Neutrophil (primary cell): ENCODE results near the gene EDDM13.
"Not testable (repeated sequence)": the region's sequence is repeated elsewhere in the genome, so short reads cannot be mapped to it uniquely, and the experiment has no call there.

Experiments
- H3K27ac ChIP-seq: fragments of 200-600 bp; sonication (generic); 2 replicates; pipeline ENCODE4 v1.5.1; 2016; ENCODE audit warnings: mild to moderate bottlenecking, moderate library complexity
- H3K27me3 ChIP-seq: fragments of 200-600 bp; sonication (generic); 2 replicates; pipeline ENCODE4 v1.6.0; 2016; ENCODE audit warnings: mild to moderate bottlenecking
- H3K36me3 ChIP-seq: fragments of 200-600 bp; sonication (generic); 2 replicates; pipeline ENCODE4 v1.5.1; 2017
- H3K4me1 ChIP-seq, 2 experiments: fragments of 200-600 bp in 1 of 2; sonication (generic) in 1 of 2; 1 replicate in 1 of 2; 2 replicates in 1 of 2; pipeline versions ENCODE4 v1.5.1 to v1.6.1; 2013 to 2016; ENCODE audit warnings: low read depth in 1 of 2, low read length in 1 of 2, mild to moderate bottlenecking in 1 of 2, moderate library complexity in 1 of 2; ENCODE audit not compliant: control insufficient read depth in 1 of 2, insufficient read depth in 1 of 2
- H3K4me3 ChIP-seq, 2 experiments: fragments of 200-600 bp in 1 of 2; sonication (generic) in 1 of 2; 1 replicate in 1 of 2; 2 replicates in 1 of 2; pipeline ENCODE4 v1.5.1; 2013 to 2016; ENCODE audit warnings: low read depth in 1 of 2, low read length in 1 of 2, mild to moderate bottlenecking in 1 of 2, moderate library complexity in 1 of 2
- H3K9me3 ChIP-seq: fragments of 200-600 bp; sonication (generic); 2 replicates; pipeline ENCODE4 v1.5.1; 2016
- TF ChIP-seq, protein P1 (sequence below): fragments of 200-600 bp; sonication (generic); IDR thresholded peaks from 2 replicates; pipeline ENCODE4 v1.5.1; 2016; ENCODE audit warnings: antibody characterized with exemption

EDDM13 gene

DNA sequence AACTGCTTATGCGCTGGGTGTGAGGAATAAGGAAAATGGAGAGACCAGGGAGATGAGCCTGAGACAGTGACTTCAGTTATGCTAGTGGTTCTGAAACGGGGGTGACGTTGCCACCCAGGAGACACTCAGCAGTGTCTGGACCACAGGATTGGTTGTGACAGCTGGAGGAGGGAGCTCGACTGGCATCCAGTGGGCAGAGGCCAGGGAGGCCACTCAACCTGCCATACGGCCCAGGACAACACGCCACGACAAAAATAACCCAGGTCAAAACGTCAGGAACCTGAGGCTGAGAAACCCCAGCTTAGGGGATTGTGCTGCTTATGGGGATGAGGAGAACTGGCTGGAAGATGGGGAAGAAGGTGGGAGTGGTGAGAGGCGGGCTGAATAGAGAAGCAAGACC lies 31.7 kb downstream of the EDDM13 start:
- TF ChIP-seq, protein P1, sequence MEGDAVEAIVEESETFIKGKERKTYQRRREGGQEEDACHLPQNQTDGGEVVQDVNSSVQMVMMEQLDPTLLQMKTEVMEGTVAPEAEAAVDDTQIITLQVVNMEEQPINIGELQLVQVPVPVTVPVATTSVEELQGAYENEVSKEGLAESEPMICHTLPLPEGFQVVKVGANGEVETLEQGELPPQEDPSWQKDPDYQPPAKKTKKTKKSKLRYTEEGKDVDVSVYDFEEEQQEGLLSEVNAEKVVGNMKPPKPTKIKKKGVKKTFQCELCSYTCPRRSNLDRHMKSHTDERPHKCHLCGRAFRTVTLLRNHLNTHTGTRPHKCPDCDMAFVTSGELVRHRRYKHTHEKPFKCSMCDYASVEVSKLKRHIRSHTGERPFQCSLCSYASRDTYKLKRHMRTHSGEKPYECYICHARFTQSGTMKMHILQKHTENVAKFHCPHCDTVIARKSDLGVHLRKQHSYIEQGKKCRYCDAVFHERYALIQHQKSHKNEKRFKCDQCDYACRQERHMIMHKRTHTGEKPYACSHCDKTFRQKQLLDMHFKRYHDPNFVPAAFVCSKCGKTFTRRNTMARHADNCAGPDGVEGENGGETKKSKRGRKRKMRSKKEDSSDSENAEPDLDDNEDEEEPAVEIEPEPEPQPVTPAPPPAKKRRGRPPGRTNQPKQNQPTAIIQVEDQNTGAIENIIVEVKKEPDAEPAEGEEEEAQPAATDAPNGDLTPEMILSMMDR, result no peak
- Histone ChIP-seq H3K4me1 (peaks cover 9 to 14% of the 10 kb centered on the region in 2 experiments), H3K27ac (no peak overlapping the region), H3K4me3 (no peak overlapping the region), H3K36me3 (no peaks in the 10 kb centered on the region), H3K9me3 (no peaks in the 10 kb centered on the region), H3K27me3 (no peaks in the 10 kb centered on the region)

DNA sequence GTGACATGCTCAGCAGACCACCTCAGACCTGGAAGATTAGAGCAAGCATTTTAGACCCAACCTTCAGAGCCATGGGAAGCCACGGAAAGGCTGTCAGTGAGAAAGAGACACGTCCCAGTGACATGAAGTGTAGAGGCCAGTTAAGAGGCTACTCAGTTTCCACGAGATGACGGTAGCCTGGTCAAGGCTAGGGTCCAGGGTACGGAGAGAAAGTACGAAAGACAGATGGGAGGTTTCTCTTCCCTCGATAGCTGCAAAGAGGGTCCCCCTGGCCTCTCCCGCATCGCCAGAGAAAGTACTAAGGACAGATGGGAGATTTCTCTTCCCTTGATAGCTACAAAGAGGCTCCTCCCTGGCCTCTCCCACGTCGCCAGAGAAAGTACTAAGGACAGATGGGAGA lies 33.5 kb downstream of the EDDM13 start:
- H3K36me3 ChIP-seq, result no peaks in the 10 kb centered on the region
- no peaks in the 10 kb centered on the region for H3K9me3 ChIP-seq
- H3K27ac ChIP-seq, result no peak overlapping the region
- TF ChIP-seq, protein P1, result no peak
- no peak overlapping the region for H3K4me3 ChIP-seq
- H3K4me1 ChIP-seq, result peaks cover 9 to 14% of the 10 kb centered on the region in 2 experiments
- H3K27me3 ChIP-seq, result no peaks in the 10 kb centered on the region

DNA sequence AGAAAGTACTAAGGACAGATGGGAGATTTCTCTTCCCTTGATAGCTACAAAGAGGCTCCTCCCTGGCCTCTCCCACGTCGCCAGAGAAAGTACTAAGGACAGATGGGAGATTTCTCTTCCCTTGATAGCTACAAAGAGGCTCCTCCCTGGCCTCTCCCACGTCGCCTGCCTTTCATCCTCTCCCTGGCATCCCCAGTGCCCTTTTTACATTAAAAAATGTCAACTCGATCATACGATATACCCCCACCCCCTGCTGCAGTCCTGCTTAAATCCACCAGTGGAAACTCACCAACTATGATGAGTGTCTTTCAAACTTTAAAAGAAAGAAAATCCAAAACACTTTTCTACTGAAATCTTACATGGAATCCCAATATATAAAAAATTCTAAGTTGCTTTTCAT lies 34.5 kb downstream of the EDDM13 start:
- H3K9me3 ChIP-seq, result not testable (repeated sequence)

DNA sequence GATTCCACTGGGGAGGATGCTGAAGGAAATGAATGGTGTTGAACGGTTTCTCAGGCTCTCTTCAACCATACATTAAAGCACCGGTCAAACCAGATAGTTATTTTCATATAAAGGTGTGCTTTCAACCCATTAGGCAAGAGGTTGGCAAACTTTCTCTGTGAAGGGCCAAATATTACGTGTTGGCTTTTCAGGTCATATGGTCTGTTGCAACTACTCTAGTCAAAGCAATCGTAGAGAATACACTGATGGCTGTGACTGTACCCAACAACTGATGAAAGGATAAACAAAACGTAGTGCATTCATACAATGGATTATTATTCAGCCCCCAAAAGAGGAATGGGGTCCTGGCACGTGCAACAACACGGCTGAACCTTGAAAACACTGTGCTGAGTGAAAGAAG lies 36.2 kb downstream of the EDDM13 start:
- H3K27ac ChIP-seq, result no peak overlapping the region
- H3K36me3 ChIP-seq, result no peaks in the 10 kb centered on the region
- TF ChIP-seq, protein P1, result no peak
- H3K4me3 ChIP-seq, result no peak overlapping the region
- no peaks in the 10 kb centered on the region for H3K27me3 ChIP-seq
- H3K4me1 ChIP-seq, result peaks cover 7 to 12% of the 10 kb centered on the region in 2 experiments
- no peaks in the 10 kb centered on the region for H3K9me3 ChIP-seq

More for the DNA sequence above, 34.5 kb downstream of the EDDM13 start:
- not testable (repeated sequence) for H3K4me3 ChIP-seq, H3K27ac ChIP-seq, H3K27me3 ChIP-seq, H3K36me3 ChIP-seq, H3K4me1 ChIP-seq

DNA sequence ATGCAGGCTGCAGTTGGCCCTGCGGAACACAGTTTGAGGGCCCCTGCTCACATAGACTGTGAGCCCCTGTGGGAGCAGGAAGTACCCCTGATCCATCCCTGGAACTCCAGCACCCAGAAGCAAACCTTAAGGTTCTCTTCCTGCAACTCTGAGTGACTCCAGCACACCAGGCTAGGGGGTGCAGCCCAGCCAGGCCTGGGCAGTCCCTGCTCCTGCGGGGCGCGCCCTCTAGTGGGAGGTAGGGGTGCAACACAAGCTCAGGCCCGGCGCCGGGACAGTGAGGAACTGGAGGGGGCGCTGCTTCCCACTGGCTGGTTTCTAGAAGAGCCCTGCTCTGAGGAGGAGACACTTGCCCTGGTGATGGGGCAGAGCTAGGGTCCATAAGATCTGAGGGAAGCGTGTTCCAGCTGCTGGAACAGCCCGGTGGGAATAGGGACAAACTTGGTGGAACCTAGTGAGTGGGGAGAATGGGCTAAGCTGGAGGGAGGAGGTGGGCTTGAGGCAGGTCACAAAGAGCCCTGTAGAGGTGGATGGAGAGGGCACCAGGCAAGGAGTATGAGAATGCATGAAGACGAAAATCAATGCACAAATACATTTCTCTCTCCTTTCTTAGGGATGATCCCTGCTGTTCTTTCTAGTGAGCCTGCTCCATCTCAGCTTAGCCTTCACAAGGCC lies 37.1 kb downstream of the EDDM13 start:
- Histone ChIP-seq H3K4me1 (peaks cover 15 to 16% of the 10 kb centered on the region in 2 experiments), H3K36me3 (no peaks in the 10 kb centered on the region), H3K27ac (no peak overlapping the region), H3K27me3 (no peaks in the 10 kb centered on the region), H3K4me3 (no peak overlapping the region), H3K9me3 (no peaks in the 10 kb centered on the region)
- TF ChIP-seq, protein P1, result peak; percentile 87

DNA sequence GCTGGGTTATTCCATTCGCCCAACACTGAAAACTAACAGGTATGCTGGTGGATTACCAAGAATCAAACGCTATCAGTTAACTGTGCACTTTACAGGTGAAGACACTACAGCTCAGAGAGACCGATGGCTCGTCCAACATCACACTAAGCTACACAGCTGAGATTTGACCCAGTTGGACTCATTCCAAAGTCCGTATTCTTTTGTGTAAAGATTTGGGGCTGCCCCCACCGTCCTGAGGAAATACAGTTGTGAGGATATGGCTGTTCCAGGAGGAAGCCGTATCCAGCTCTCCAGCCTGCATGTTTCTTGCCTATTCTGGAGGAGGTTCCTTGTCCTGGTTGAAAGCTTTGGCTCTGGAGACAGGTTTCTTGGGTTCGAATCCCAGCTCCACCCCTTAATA lies 37.9 kb downstream of the EDDM13 start:
- Histone ChIP-seq H3K9me3 (no peaks in the 10 kb centered on the region), H3K4me3 (no peak overlapping the region), H3K27ac (no peak overlapping the region), H3K4me1 (peaks cover 18 to 21% of the 10 kb centered on the region in 2 experiments), H3K36me3 (no peaks in the 10 kb centered on the region), H3K27me3 (no peaks in the 10 kb centered on the region)
- TF ChIP-seq, protein P1, result no peak
